Measurements from ENCODE around the gene TRIM10. TPM values are rescaled to one million over a fixed set of nuclear protein-coding genes. Genes with fewer than 3 reads are reported as not detected.

TRIM10 gene
- total and polyA plus RNA-seq, 11 donors = not detected

DNA sequence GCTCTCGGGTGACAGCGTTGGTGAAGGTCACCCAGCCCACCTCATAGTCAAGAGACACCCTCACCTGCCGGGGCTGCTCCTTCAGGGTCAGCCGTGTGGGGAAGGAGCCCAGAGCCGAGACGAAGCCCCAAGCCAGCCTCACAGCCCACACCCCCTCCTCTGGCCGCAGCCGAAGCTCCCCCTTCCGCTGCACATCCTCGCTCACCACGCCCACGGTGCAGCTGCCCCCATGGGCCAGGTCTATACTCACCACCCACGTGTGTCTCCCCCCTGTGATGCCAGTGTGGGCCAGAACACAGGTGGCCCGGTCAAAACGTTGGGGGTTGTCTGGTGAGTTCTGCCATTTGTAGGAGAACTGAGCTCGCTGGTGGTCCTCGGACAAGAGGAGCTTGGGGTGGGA, 7.0 kb downstream of the TRIM10 start:
- TF ChIP-seq, protein P1, sequence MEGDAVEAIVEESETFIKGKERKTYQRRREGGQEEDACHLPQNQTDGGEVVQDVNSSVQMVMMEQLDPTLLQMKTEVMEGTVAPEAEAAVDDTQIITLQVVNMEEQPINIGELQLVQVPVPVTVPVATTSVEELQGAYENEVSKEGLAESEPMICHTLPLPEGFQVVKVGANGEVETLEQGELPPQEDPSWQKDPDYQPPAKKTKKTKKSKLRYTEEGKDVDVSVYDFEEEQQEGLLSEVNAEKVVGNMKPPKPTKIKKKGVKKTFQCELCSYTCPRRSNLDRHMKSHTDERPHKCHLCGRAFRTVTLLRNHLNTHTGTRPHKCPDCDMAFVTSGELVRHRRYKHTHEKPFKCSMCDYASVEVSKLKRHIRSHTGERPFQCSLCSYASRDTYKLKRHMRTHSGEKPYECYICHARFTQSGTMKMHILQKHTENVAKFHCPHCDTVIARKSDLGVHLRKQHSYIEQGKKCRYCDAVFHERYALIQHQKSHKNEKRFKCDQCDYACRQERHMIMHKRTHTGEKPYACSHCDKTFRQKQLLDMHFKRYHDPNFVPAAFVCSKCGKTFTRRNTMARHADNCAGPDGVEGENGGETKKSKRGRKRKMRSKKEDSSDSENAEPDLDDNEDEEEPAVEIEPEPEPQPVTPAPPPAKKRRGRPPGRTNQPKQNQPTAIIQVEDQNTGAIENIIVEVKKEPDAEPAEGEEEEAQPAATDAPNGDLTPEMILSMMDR (IDR thresholded peaks at IDR 0.05) = no peak
- no peak for TF ChIP-seq POLR2A (IDR thresholded peaks at IDR 0.05)
- H3K4me1 ChIP-seq = peaks cover 0 to 28% (median 2%) of the 10 kb centered on the region in 12 donors
- peaks cover 0 to 10% (median 0%) of the 10 kb centered on the region in 9 donors for H3K27me3 ChIP-seq
- DNase-seq (no peak), ATAC-seq (no peak)
- H3K9me3 ChIP-seq = no peaks in the 10 kb centered on the region
- H3K27ac ChIP-seq = no peak overlapping the region
- WGBS, 4 donors = 72 to 92% (median 86%) methylated on average over 12 to 17 of the region's 17 CpGs
- intact Hi-C loops (cut with DNase I) = no loop called here
- no peaks in the 10 kb centered on the region for H3K36me3 ChIP-seq
- H3K4me3 ChIP-seq = no peak overlapping the region

- intact Hi-C loops (cut with DNase I) = no loop called here
- DNase-seq (no peak), ATAC-seq (no peak)
- Histone ChIP-seq H3K27me3 (peaks cover 0 to 4% (median 0%) of the 10 kb centered on the region in 9 donors), H3K27ac (no peak overlapping the region), H3K9me3 (no peaks in the 10 kb centered on the region), H3K36me3 (no peaks in the 10 kb centered on the region), H3K4me1 (peaks cover 0 to 28% (median 2%) of the 10 kb centered on the region in 12 donors), H3K4me3 (no peak overlapping the region)
- WGBS, 4 donors = 74 to 90% (median 82%) methylated on average over 3 of the region's 3 CpGs
- TF ChIP-seq, protein P1 (IDR thresholded peaks at IDR 0.05) = no peak
- no peak for TF ChIP-seq POLR2A (IDR thresholded peaks at IDR 0.05)
Observed at GRCh38 chr6:30152910-30153610, 8.0 kb downstream of the TRIM10 start.

- DNase-seq = no peak
- peaks cover 0 to 6% (median 0%) of the 10 kb centered on the region in 9 donors for H3K27me3 ChIP-seq
- TF ChIP-seq POLR2A (IDR thresholded peaks at IDR 0.05) = no peak
- no peak for ATAC-seq
- no peaks in the 10 kb centered on the region for H3K36me3 ChIP-seq
- H3K27ac ChIP-seq = no peak overlapping the region
- H3K9me3 ChIP-seq = no peaks in the 10 kb centered on the region
- intact Hi-C loops (cut with DNase I) = no loop called here
- WGBS, 4 donors = 62 to 74% (median 68%) methylated on average over 4 of the region's 4 CpGs
- H3K4me3 ChIP-seq = no peak overlapping the region
- peaks cover 0 to 26% (median 2%) of the 10 kb centered on the region in 12 donors for H3K4me1 ChIP-seq
Observed at GRCh38 chr6:30152016-30152673, 8.9 kb downstream of the TRIM10 start.

GRCh38 chr6:30151580-30151979, 9.4 kb downstream of the TRIM10 start:
- no peaks in the 10 kb centered on the region for H3K36me3 ChIP-seq
- ATAC-seq (no peak), DNase-seq (no peak)
- peaks cover 0 to 12% (median 0%) of the 10 kb centered on the region in 9 donors for H3K27me3 ChIP-seq
- no peak for TF ChIP-seq POLR2A (IDR thresholded peaks at IDR 0.05)
- TF ChIP-seq, protein P1 (IDR thresholded peaks at IDR 0.05) = no peak
- no peak overlapping the region for H3K4me3 ChIP-seq
- peaks cover 0 to 20% (median 1%) of the 10 kb centered on the region in 12 donors for H3K4me1 ChIP-seq
- intact Hi-C loops (cut with DNase I) = no loop called here
- H3K9me3 ChIP-seq = no peaks in the 10 kb centered on the region
- no peak overlapping the region for H3K27ac ChIP-seq
- 50 to 69% (median 59%) methylated on average over 3 of the region's 3 CpGs for WGBS, 4 donors
